K562 (cell line): Measurements from ENCODE around the gene IL10RB. TPM values are rescaled to one million over a fixed set of nuclear protein-coding genes. Genes with fewer than 3 reads are reported as not detected.

Experiments used
- ATAC-seq: fragments of 200-7000 bp; cut with Tn5 transposase; 3 replicates; pipeline ENCODE4 v1.9.1; 2020; ENCODE audit warnings: moderate library complexity
- BruUV-seq: library from RNA; stranded (reverse); fragments of 400-500 nt; replicated peaks from 2 replicates; lab custom pipeline; 2021; lab: Mats Ljungman, UMichigan
- CTCF ChIA-PET: fragments of 300-600 bp; formaldehyde crosslinking; extraction: SDS; loops from one replicate; lab custom pipeline; 2021; ENCODE audit warnings: low intra/inter-chr PET ratio; lab: Yijun Ruan, JAX
- POLR2A ChIA-PET: fragments of 300-600, 350-650 bp; sonication (Branson Sonifier 250); formaldehyde crosslinking; extraction: SDS; loops from one replicate; lab custom pipeline; 2021; ENCODE audit warnings: antibody characterized with exemption, inconsistent platforms; lab: Yijun Ruan, JAX
- DNase-seq, 4 experiments: peaks; one replicate each; pipeline versions ENCODE4 v3.0.0 to v3.0.0-alpha.2; 2011 to 2018; ENCODE audit warnings: low spot score in 3 of 4, mixed read lengths in 3 of 4; ENCODE audit errors: extremely low read depth in 1 of 4
- FAIRE-seq: peaks from 2 replicates; lab custom pipeline; 2011; peaks lifted over from hg19 to GRCh38; lab: Jason Lieb, UNC
- H2AFZ ChIP-seq: 2 replicates; pipeline ENCODE4 v1.6.0; 2011; ENCODE audit warnings: low read depth, low read length, control low read depth, inconsistent platforms
- H3K27ac ChIP-seq: fragments of 200-600 bp; 3 replicates; pipeline ENCODE4 v1.8.0; 2011; ENCODE audit warnings: low read depth, mild to moderate bottlenecking, control low read depth, inconsistent platforms, low read length, moderate library complexity, mixed read lengths; ENCODE audit errors: extremely low read depth
- H3K27me3 ChIP-seq, 2 experiments: fragments of 300-600 bp in 1 of 2; 2 replicates in 1 of 2; 3 replicates in 1 of 2; pipeline versions ENCODE4 v1.6.0 to v1.8.0; 2011; ENCODE audit warnings: inconsistent platforms in 2 of 2, low read length in 2 of 2, mild to moderate bottlenecking in 1 of 2, mixed read lengths in 1 of 2, moderate library complexity in 1 of 2; ENCODE audit not compliant: control insufficient read depth in 2 of 2, insufficient read depth in 2 of 2
- H3K36me3 ChIP-seq: fragments of 300-600 bp; 3 replicates; pipeline ENCODE4 v1.8.0; 2011; ENCODE audit warnings: mild to moderate bottlenecking, low read length, inconsistent platforms; ENCODE audit not compliant: control insufficient read depth, insufficient read depth
- H3K4me1 ChIP-seq, 2 experiments: fragments of 200-600 bp in 1 of 2; replicated peaks in 1 of 2; 2 replicates in 1 of 2; 3 replicates in 1 of 2; pipeline versions ENCODE4 v1.5.1 to v1.8.0; 2011; ENCODE audit warnings: inconsistent platforms in 2 of 2, low read length in 2 of 2, mild to moderate bottlenecking in 1 of 2, mixed read lengths in 1 of 2, moderate library complexity in 1 of 2; ENCODE audit not compliant: control insufficient read depth in 2 of 2, insufficient read depth in 2 of 2
- H3K4me2 ChIP-seq: 2 replicates; pipeline ENCODE4 v1.6.1; 2011; ENCODE audit warnings: low read length, control low read depth, inconsistent platforms, mixed read lengths; ENCODE audit not compliant: insufficient read depth
- H3K4me3 ChIP-seq: fragments of 200-600 bp; sonication (generic), shearing (Covaris generic); 2 replicates; pipeline ENCODE4 v1.5.1; 2016; ENCODE audit warnings: control low read depth, inconsistent platforms
- H3K79me2 ChIP-seq: fragments of 200-600 bp; 3 replicates; pipeline ENCODE4 v1.8.0; 2011; ENCODE audit warnings: low read length, inconsistent platforms; ENCODE audit not compliant: control insufficient read depth, insufficient read depth
- H3K9ac ChIP-seq, 2 experiments: 2 replicates each; pipeline versions ENCODE4 v1.6.0 to v1.6.1; 2011; ENCODE audit warnings: low read depth in 2 of 2, low read length in 2 of 2, control low read depth in 1 of 2, inconsistent platforms in 1 of 2, mild to moderate bottlenecking in 1 of 2, mixed read lengths in 1 of 2; ENCODE audit not compliant: insufficient read depth in 1 of 2
- H3K9me1 ChIP-seq: one replicate; pipeline ENCODE4 v1.6.0; 2011; ENCODE audit warnings: inconsistent platforms, mild to moderate bottlenecking, low read length, moderate library complexity; ENCODE audit not compliant: control insufficient read depth, insufficient read depth
- H3K9me3 ChIP-seq: replicated peaks from 2 replicates; pipeline ENCODE4 v1.5.1; 2011; ENCODE audit warnings: low read depth, low read length, inconsistent platforms; ENCODE audit not compliant: control insufficient read depth, insufficient read depth
- H4K20me1 ChIP-seq: replicated peaks from 2 replicates; pipeline ENCODE4 v1.6.1; 2011; ENCODE audit warnings: low read length, inconsistent platforms, mixed read lengths; ENCODE audit not compliant: control insufficient read depth, insufficient read depth
- BRD9 ChIP-seq: fragments of 450-650 bp; IDR thresholded peaks from 2 replicates; pipeline ENCODE4 v1.6.1; 2018; ENCODE audit warnings: low read depth; ENCODE audit not compliant: partially characterized antibody
- CXXC5 ChIP-seq: fragments of 250-450 bp; sonication (Bioruptor Pico); IDR thresholded peaks from 2 replicates; pipeline ENCODE4 v1.8.0; 2022; ENCODE audit warnings: inconsistent platforms, mild to moderate bottlenecking, moderate library complexity
- GTF2F1 ChIP-seq: IDR thresholded peaks from 2 replicates; pipeline ENCODE4 v1.6.1; 2011; ENCODE audit warnings: low read depth, low read length, improper control_type of control experiment
- HNRNPL ChIP-seq: fragments of 200-400 bp; formaldehyde crosslinking; IDR thresholded peaks from 2 replicates; pipeline ENCODE4 v1.6.1; 2017; ENCODE audit warnings: low read depth, mild to moderate bottlenecking, low read length
- MIER1 ChIP-seq: fragments of 450-650 bp; IDR thresholded peaks from 2 replicates; pipeline ENCODE4 v1.6.1; 2016; ENCODE audit warnings: antibody characterized with exemption, mild to moderate bottlenecking, low read depth
- NFXL1 ChIP-seq: fragments of 450-650 bp; formaldehyde crosslinking; IDR thresholded peaks from 2 replicates; pipeline ENCODE4 v1.4.0; 2021; ENCODE audit warnings: mild to moderate bottlenecking
- NR3C1 ChIP-seq: sonication (generic); formaldehyde crosslinking; IDR thresholded peaks from 2 replicates; pipeline ENCODE4 v1.8.1; 2022; ENCODE audit warnings: missing genetic modification reagents
- RUNX1 ChIP-seq: sonication (generic); IDR thresholded peaks from 2 replicates; pipeline ENCODE4 v1.6.1; 2016; ENCODE audit warnings: antibody characterized with exemption, low read depth
- SMARCC2 ChIP-seq: fragments of 450-650 bp; IDR thresholded peaks from 2 replicates; pipeline ENCODE4 v1.6.1; 2017; ENCODE audit warnings: antibody characterized with exemption, moderate library complexity, mild to moderate bottlenecking, low read depth
- TFAM ChIP-seq: fragments of 250-450 bp; sonication (Bioruptor Pico); conservative IDR thresholded peaks from 2 replicates; pipeline ENCODE4 v1.5.0; 2021; ENCODE audit warnings: mild to moderate bottlenecking, moderate library complexity
- TRIM25 ChIP-seq: fragments of 450-650 bp; IDR thresholded peaks from 2 replicates; pipeline ENCODE4 v1.7.0; 2016; ENCODE audit warnings: borderline replicate concordance
- ZBTB1 ChIP-seq: sonication (generic); formaldehyde crosslinking; IDR thresholded peaks from 2 replicates; pipeline ENCODE4 v1.8.1; 2023; ENCODE audit warnings: missing genetic modification reagents, low read depth, mild to moderate bottlenecking, borderline replicate concordance
- WGBS: fragments of 100-300 bp; shearing (Covaris generic); methylation state at CpG from one replicate; pipeline ENCODE4 v1.1.6; 2016; ENCODE audit warnings: low coverage, mixed read lengths; ENCODE audit not compliant: insufficient coverage; ENCODE audit errors: missing lambda C conversion rate; 5-methylcytosine and 5-hydroxymethylcytosine counted together
- in situ Hi-C: fragments of 300-500 bp; cut with MboI; formaldehyde crosslinking; loops from 4 replicates; pipeline ENCODE4 v1.15.0; 2018; ENCODE audit warnings: inconsistent platforms, mixed read lengths
- intact Hi-C: fragments of 100-400 bp; cut with micrococcal nuclease; formaldehyde crosslinking; loops from 2 replicates; pipeline ENCODE4 v1.14.2; 2022
- polyA plus RNA-seq, 8 experiments: library from polyadenylated mRNA; depleted of rRNA in 4 of 8; stranded (reverse) in 5 of 8; unstranded in 3 of 8; fragments of >200 nt; fragmentation: Nextera tagmentation in 2 of 8; fragmentation: Illumina TruSeq in 1 of 8; extraction: Ambion mirVana in 2 of 8; extraction: Trizol in 1 of 8; gene quantifications; 2 replicates each; pipeline versions ENCODE4 v1.2.1 to v1.2.3, GENCODE V29; 2011 to 2014; ENCODE audit warnings: inconsistent platforms in 1 of 8, missing spikeins in 1 of 8
- total RNA-seq, 7 experiments: library from RNA; depleted of rRNA in 6 of 7; stranded (reverse); fragments of >200 nt in 6 of 7; fragmentation: Illumina TruSeq in 2 of 7; extraction: Trizol in 2 of 7; gene quantifications; 2 replicates each; pipeline versions ENCODE4 v1.2.1 to v1.2.3, GENCODE V29; 2011 to 2021; ENCODE audit warnings: low replicate concordance in 1 of 7
- TF ChIP-seq, protein P1 (sequence below), 2 experiments: IDR thresholded peaks; 2 replicates each; pipeline ENCODE4 v1.6.1; 2012; ENCODE audit warnings: improper control_type of control experiment in 2 of 2, low read depth in 2 of 2, low read length in 2 of 2, borderline replicate concordance in 1 of 2

Gene IL10RB
- total and polyA plus RNA-seq, 9 of the 15 experiments (the other 6 are each of a cell fraction or from before 2014, with no cell fraction given): 10.9 to 33.8 (median 23.0) TPM

DNA sequence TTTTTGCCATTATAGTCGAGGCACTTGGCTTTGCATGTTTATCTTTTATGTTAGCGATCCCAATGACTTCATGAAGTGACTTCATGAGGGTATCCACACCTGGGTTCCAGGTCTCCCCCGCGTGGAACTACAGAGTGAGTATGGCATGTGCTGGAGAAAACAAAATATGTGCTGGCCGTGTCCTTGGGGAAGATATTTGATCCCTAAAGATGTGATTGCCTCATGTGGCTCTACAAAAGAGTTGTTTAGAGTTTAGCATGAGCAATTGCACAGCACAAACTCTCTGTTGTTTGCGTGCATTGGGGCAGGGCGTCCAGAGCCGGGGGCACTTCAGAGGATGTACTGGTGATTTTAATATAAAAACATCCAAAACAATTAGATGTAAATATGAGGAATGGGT lies 4.8 kb downstream of the IL10RB start:
- in situ Hi-C loops (no loop called here), intact Hi-C loops (no loop called here)
- ATAC-seq: no peak
- H4K20me1 ChIP-seq: no peaks in the 10 kb centered on the region
- ChIA-PET POLR2A (interaction anchor here (0.6 kb wide), 1 partner anchor 40 kb away, joined by 3 read pairs; no protein-coding TSS in a partner anchor), CTCF (no interaction called here)
- peaks cover 10% of the 10 kb centered on the region for H3K79me2 ChIP-seq
- no peak for DNase-seq
- H3K9me3 ChIP-seq: no peaks in the 10 kb centered on the region
- no peak for FAIRE-seq
- H3K9me1 ChIP-seq: no peaks in the 10 kb centered on the region
- H2AFZ ChIP-seq: no peak overlapping the region
- H3K4me3 ChIP-seq: no peak overlapping the region
- TF ChIP-seq RUNX1 (no peak), MIER1 (no peak), NFXL1 (no peak)
- peaks cover 0 to 12% of the 10 kb centered on the region in 2 experiments; a peak in 3 of 5 replicates for H3K4me1 ChIP-seq
- no TSS peak for BruUV-seq
- no peak overlapping the region for H3K4me2 ChIP-seq
- H3K27ac ChIP-seq: no peak overlapping the region
- peaks cover 19% of the 10 kb centered on the region; the same call in 1 of the 3 replicates for H3K36me3 ChIP-seq
- H3K27me3 ChIP-seq: no peaks in the 10 kb centered on the region
- WGBS: 86% methylated on average over 8 of the region's 8 CpGs
- H3K9ac ChIP-seq: no peak overlapping the region

GRCh38 chr21:33273044-33273443 lies 6.9 kb downstream of the IL10RB start:
- no peak for DNase-seq
- H3K36me3 ChIP-seq: peaks cover 26% of the 10 kb centered on the region; the same call in 2 of the 3 replicates
- no peak for FAIRE-seq
- no peak overlapping the region for H3K27ac ChIP-seq
- no peak overlapping the region for H3K4me3 ChIP-seq
- intact Hi-C loops (no loop called here), in situ Hi-C loops (no loop called here)
- no peaks in the 10 kb centered on the region for H3K4me1 ChIP-seq
- no peaks in the 10 kb centered on the region for H3K9me1 ChIP-seq
- H3K9ac ChIP-seq: no peak overlapping the region
- no peaks in the 10 kb centered on the region for H3K27me3 ChIP-seq
- H3K4me2 ChIP-seq: no peak overlapping the region
- no peaks in the 10 kb centered on the region for H4K20me1 ChIP-seq
- no peak for ATAC-seq
- no peaks in the 10 kb centered on the region for H3K79me2 ChIP-seq
- H3K9me3 ChIP-seq: no peaks in the 10 kb centered on the region
- no peak overlapping the region for H2AFZ ChIP-seq
- BruUV-seq: no TSS peak
- 76% methylated on average over 6 of the region's 6 CpGs for WGBS
- ChIA-PET POLR2A (interaction anchor here (1.5 kb wide), 1 partner anchor 11 kb away, joined by 3 read pairs; no protein-coding TSS in a partner anchor), CTCF (no interaction called here)
- TF ChIP-seq BRD9 (no peak), NR3C1 (no peak), ZBTB1 (no peak), TRIM25 (no peak), TFAM (CRISPR knock-in tag) (no peak), CXXC5 (CRISPR knock-in tag) (no peak), HNRNPL (no peak), GTF2F1 (no peak), SMARCC2 (no peak)
- TF ChIP-seq, protein P1, sequence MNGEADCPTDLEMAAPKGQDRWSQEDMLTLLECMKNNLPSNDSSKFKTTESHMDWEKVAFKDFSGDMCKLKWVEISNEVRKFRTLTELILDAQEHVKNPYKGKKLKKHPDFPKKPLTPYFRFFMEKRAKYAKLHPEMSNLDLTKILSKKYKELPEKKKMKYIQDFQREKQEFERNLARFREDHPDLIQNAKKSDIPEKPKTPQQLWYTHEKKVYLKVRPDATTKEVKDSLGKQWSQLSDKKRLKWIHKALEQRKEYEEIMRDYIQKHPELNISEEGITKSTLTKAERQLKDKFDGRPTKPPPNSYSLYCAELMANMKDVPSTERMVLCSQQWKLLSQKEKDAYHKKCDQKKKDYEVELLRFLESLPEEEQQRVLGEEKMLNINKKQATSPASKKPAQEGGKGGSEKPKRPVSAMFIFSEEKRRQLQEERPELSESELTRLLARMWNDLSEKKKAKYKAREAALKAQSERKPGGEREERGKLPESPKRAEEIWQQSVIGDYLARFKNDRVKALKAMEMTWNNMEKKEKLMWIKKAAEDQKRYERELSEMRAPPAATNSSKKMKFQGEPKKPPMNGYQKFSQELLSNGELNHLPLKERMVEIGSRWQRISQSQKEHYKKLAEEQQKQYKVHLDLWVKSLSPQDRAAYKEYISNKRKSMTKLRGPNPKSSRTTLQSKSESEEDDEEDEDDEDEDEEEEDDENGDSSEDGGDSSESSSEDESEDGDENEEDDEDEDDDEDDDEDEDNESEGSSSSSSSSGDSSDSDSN (IDR thresholded peaks at IDR 0.05; ENCODE audit: borderline replicate concordance in 1 of 2, low read depth in 2 of 2, low read length in 2 of 2): no peak
